ENCODE measurements around the gene RAD18. TPM values are rescaled to one million over a fixed set of nuclear protein-coding genes. Genes with fewer than 3 reads are reported as not detected.

RAD18 gene
- total RNA-seq, 3 donors from 2014 or later (not counting 1 experiment from before 2014, with no cell fraction given) = 19.8 to 23.3 (median 22.5) TPM

DNA sequence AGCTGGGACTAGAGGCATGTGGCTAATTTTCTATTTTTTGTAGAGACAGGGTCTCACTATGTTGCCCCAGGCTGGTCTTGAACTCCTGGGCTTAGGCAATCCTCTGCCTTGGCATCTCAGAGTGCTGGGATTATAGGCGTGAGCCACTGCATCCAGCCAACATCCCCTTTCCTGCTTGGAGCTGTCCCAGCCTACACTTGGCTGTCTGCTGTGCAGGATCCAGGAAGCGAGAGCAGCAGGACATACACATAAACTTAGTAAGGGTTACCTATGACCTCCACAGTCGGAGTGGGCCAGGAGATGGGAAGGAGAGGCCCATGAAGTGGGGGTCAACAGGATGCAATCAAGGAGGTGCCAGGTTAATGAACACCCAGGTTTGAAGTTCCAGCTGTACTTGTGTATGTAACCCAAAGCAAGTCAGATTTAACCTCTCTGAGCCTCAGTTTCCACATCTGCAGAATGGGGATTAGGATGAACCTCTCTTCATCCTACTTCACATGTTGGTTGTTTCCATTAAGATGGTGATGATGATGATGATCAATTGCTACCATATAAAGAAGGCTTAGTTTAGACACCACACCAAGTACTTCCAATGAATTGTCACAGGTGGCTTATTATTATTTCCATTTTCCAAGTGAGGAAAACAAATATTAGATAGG lies 124.4 kb downstream of the RAD18 start:
- intact Hi-C loops (cut with micrococcal nuclease) = no loop called here
- DNase-seq (no peak), ATAC-seq (no peak)
- no peaks in the 10 kb centered on the region for H3K9me3 Mint-ChIP-seq
- no peaks in the 10 kb centered on the region for H3K27me3 Mint-ChIP-seq (ENCODE audit: low read depth in 2 of 2)
- no peaks in the 10 kb centered on the region for H3K4me1 ChIP-seq (ENCODE audit: control insufficient read depth, insufficient read depth, low read length)
- H3K27ac ChIP-seq (ENCODE audit: low read length) = no peak overlapping the region
- no peaks in the 10 kb centered on the region for H3K9me3 ChIP-seq (ENCODE audit: control insufficient read depth, insufficient read depth, low read length)
- no peak overlapping the region for H3K27ac Mint-ChIP-seq
- no peaks in the 10 kb centered on the region for H3K36me3 ChIP-seq (ENCODE audit: control insufficient read depth, insufficient read depth, low read length)
- H3K36me3 Mint-ChIP-seq = no peaks in the 10 kb centered on the region
- 94% methylated on average over 3 of the region's 3 CpGs for WGBS (ENCODE audit: insufficient coverage)
- H3K4me3 Mint-ChIP-seq = no peak overlapping the region
- no peak overlapping the region for H3K4me3 ChIP-seq (ENCODE audit: low read length)
- TF ChIP-seq, protein P1, sequence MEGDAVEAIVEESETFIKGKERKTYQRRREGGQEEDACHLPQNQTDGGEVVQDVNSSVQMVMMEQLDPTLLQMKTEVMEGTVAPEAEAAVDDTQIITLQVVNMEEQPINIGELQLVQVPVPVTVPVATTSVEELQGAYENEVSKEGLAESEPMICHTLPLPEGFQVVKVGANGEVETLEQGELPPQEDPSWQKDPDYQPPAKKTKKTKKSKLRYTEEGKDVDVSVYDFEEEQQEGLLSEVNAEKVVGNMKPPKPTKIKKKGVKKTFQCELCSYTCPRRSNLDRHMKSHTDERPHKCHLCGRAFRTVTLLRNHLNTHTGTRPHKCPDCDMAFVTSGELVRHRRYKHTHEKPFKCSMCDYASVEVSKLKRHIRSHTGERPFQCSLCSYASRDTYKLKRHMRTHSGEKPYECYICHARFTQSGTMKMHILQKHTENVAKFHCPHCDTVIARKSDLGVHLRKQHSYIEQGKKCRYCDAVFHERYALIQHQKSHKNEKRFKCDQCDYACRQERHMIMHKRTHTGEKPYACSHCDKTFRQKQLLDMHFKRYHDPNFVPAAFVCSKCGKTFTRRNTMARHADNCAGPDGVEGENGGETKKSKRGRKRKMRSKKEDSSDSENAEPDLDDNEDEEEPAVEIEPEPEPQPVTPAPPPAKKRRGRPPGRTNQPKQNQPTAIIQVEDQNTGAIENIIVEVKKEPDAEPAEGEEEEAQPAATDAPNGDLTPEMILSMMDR (IDR thresholded peaks at IDR 0.05) = no peak
- H3K27me3 ChIP-seq (ENCODE audit: control insufficient read depth, insufficient read depth, low read length) = no peaks in the 10 kb centered on the region
- H3K4me1 Mint-ChIP-seq = no peaks in the 10 kb centered on the region

DNA sequence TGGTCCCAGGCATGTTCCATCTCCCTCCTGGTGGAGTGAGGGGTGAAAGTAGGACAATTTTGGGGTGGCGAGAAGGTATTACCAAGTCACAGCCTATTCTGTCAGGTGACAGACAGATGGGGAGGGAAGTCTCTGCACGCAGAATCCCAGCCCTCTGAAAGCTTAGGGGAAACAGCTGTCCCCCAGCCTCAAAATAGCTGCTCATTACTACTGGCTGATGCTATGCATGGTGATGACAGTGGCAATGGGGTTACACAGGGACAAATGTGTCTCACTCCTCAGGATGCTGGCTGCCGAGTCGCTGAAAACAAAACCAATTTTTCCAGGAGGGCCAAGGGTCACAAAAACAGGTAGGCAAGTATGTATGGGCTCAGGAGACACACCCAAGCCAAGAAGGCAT lies 125.0 kb downstream of the RAD18 start:
- no peak for DNase-seq
- intact Hi-C loops (cut with micrococcal nuclease) = no loop called here
- Mint-ChIP-seq H3K27ac (no peak overlapping the region), H3K4me1 (no peaks in the 10 kb centered on the region), H3K4me3 (no peak overlapping the region), H3K9me3 (no peaks in the 10 kb centered on the region), H3K27me3 (ENCODE audit: low read depth in 2 of 2) (no peaks in the 10 kb centered on the region), H3K36me3 (no peaks in the 10 kb centered on the region)
- Histone ChIP-seq H3K36me3 (ENCODE audit: control insufficient read depth, insufficient read depth, low read length) (no peaks in the 10 kb centered on the region), H3K9me3 (ENCODE audit: control insufficient read depth, insufficient read depth, low read length) (no peaks in the 10 kb centered on the region), H3K4me1 (ENCODE audit: control insufficient read depth, insufficient read depth, low read length) (no peaks in the 10 kb centered on the region), H3K27ac (ENCODE audit: low read length) (no peak overlapping the region), H3K27me3 (ENCODE audit: control insufficient read depth, insufficient read depth, low read length) (no peaks in the 10 kb centered on the region), H3K4me3 (ENCODE audit: low read length) (no peak overlapping the region)
- WGBS (ENCODE audit: insufficient coverage) = 82% methylated on average over 4 of the region's 4 CpGs
- TF ChIP-seq, protein P1 (IDR thresholded peaks at IDR 0.05) = no peak
- ATAC-seq = no peak

DNA sequence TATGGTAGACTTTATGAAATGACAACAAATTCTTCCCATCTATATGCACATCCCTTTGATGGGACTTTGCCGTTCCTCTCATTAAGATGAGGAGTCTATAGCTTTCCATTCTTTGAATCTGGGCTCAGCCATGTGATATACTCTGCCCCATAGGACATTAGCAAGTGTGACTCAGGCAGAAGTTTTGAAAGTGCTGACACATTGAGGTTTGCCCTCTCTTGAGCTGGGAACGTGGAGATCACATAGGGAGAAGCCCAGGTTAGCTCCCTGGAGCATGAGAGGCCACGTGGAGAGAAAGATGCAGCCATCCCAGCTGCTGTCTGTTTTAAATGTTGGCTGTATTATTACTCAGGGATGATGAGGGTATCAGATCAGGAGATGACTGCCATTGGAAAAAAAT lies 126.1 kb downstream of the RAD18 start:
- Histone ChIP-seq H3K27ac (ENCODE audit: low read length) (no peak overlapping the region), H3K36me3 (ENCODE audit: control insufficient read depth, insufficient read depth, low read length) (no peaks in the 10 kb centered on the region), H3K4me1 (ENCODE audit: control insufficient read depth, insufficient read depth, low read length) (no peaks in the 10 kb centered on the region), H3K9me3 (ENCODE audit: control insufficient read depth, insufficient read depth, low read length) (no peaks in the 10 kb centered on the region), H3K27me3 (ENCODE audit: control insufficient read depth, insufficient read depth, low read length) (no peaks in the 10 kb centered on the region), H3K4me3 (ENCODE audit: low read length) (no peak overlapping the region)
- Mint-ChIP-seq H3K9me3 (no peaks in the 10 kb centered on the region), H3K27me3 (ENCODE audit: low read depth in 2 of 2) (no peaks in the 10 kb centered on the region), H3K4me1 (no peaks in the 10 kb centered on the region), H3K4me3 (no peak overlapping the region), H3K36me3 (no peaks in the 10 kb centered on the region), H3K27ac (no peak overlapping the region)
- 78% methylated on average over 3 of the region's 3 CpGs for WGBS (ENCODE audit: insufficient coverage)
- ATAC-seq (no peak), DNase-seq (no peak)
- TF ChIP-seq, protein P1 (IDR thresholded peaks at IDR 0.05) = no peak
- intact Hi-C loops (cut with micrococcal nuclease) = no loop called here

DNA sequence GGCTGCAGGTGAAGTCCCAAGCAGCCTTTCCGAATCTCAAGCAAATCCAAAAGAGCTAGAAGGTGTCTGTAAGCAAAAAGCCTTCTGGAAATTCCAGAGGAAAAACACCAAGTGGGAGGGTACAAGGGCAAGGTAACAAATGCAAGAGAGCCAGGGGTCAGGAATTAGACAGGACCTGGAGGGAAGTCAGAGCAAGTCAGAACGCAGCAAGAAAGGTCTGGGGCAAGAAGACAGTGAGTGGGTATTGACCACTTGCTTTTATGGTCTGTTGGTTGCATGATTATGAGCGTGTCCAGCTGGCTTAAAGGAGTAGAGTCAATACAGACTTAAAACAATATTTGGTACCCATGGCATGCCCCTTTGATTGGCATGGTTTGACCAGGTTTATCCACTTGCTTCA lies 127.2 kb downstream of the RAD18 start:
- Mint-ChIP-seq H3K4me3 (no peak overlapping the region), H3K27me3 (ENCODE audit: low read depth in 2 of 2) (no peaks in the 10 kb centered on the region), H3K9me3 (no peaks in the 10 kb centered on the region), H3K4me1 (no peaks in the 10 kb centered on the region), H3K27ac (no peak overlapping the region), H3K36me3 (no peaks in the 10 kb centered on the region)
- Histone ChIP-seq H3K27ac (ENCODE audit: low read length) (no peak overlapping the region), H3K36me3 (ENCODE audit: control insufficient read depth, insufficient read depth, low read length) (no peaks in the 10 kb centered on the region), H3K4me1 (ENCODE audit: control insufficient read depth, insufficient read depth, low read length) (no peaks in the 10 kb centered on the region), H3K4me3 (ENCODE audit: low read length) (no peak overlapping the region), H3K9me3 (ENCODE audit: control insufficient read depth, insufficient read depth, low read length) (no peaks in the 10 kb centered on the region), H3K27me3 (ENCODE audit: control insufficient read depth, insufficient read depth, low read length) (no peaks in the 10 kb centered on the region)
- DNase-seq = no peak
- intact Hi-C loops (cut with micrococcal nuclease) = no loop called here
- no peak for ATAC-seq
- 93% methylated on average over 3 of the region's 3 CpGs for WGBS (ENCODE audit: insufficient coverage)
- TF ChIP-seq, protein P1 (IDR thresholded peaks at IDR 0.05) = no peak

All from natural killer cell (primary cell).